Islet of Langerhans (tissue), 1 donor: ENCODE results near the gene YKT6.

Source experiments
- FAIRE-seq: peaks from one replicate; lab custom pipeline; 2011; peaks lifted over from hg19 to GRCh38; lab: Jason Lieb, UNC

YKT6 gene

GRCh38 chr7:44235582-44236332 is 35.0 kb downstream of the YKT6 start:
- no peak for FAIRE-seq

GRCh38 chr7:44236333-44236728 is 35.6 kb downstream of the YKT6 start:
- FAIRE-seq: no peak

GRCh38 chr7:44237696-44238095 is 36.9 kb downstream of the YKT6 start:
- no peak for FAIRE-seq

- no peak for FAIRE-seq
Measured at GRCh38 chr7:44238116-44238695, 37.4 kb downstream of the YKT6 start.

- FAIRE-seq: no peak
Measured at GRCh38 chr7:44239361-44239760, 38.6 kb downstream of the YKT6 start.

GRCh38 chr7:44240376-44240775 is 39.6 kb downstream of the YKT6 start:
- no peak for FAIRE-seq

- FAIRE-seq: no peak
Measured at GRCh38 chr7:44240983-44241510, 40.3 kb downstream of the YKT6 start.

GRCh38 chr7:44242091-44242490 is 41.3 kb downstream of the YKT6 start:
- no peak for FAIRE-seq

- FAIRE-seq: no peak
Measured at GRCh38 chr7:44244282-44244681, 43.5 kb downstream of the YKT6 start.

GRCh38 chr7:44246396-44247113 is 45.8 kb downstream of the YKT6 start:
- no peak for FAIRE-seq

GRCh38 chr7:44247868-44248651 is 47.3 kb downstream of the YKT6 start:
- no peak for FAIRE-seq

- no peak for FAIRE-seq
Measured at GRCh38 chr7:44249639-44250234, 49.0 kb downstream of the YKT6 start.

GRCh38 chr7:44251269-44251668 is 50.5 kb downstream of the YKT6 start:
- FAIRE-seq: no peak

GRCh38 chr7:44251881-44252280 is 51.1 kb downstream of the YKT6 start:
- no peak for FAIRE-seq

- no peak for FAIRE-seq
Measured at GRCh38 chr7:44256459-44256858, 55.7 kb downstream of the YKT6 start.

- no peak for FAIRE-seq
Measured at GRCh38 chr7:44257213-44257612, 56.4 kb downstream of the YKT6 start.

GRCh38 chr7:44257618-44258422 is 57.0 kb downstream of the YKT6 start:
- no peak for FAIRE-seq

GRCh38 chr7:44258423-44258760 is 57.6 kb downstream of the YKT6 start:
- no peak for FAIRE-seq

GRCh38 chr7:44258865-44259546 is 58.2 kb downstream of the YKT6 start:
- no peak for FAIRE-seq

- FAIRE-seq: no peak
Measured at GRCh38 chr7:44259547-44260457, 59.0 kb downstream of the YKT6 start.
